NCI-H2196 treated with DMSO at 0.1 percent for 48 hours (cell line): Measurements from ENCODE around the gene TLR1.
"Not testable (repeated sequence)": the region's sequence is repeated elsewhere in the genome, so short reads cannot be mapped to it uniquely, and the experiment has no call there.

Experiments used
- DNase-seq: peaks from one replicate; lab custom pipeline; 2025; ENCODE audit not compliant: unreplicated experiment; lab: John Stamatoyannopoulos, UW

Gene TLR1

GRCh38 chr4:38807462-38807861 lies 2.9 kb upstream of the TLR1 start:
- not testable (repeated sequence) for DNase-seq

GRCh38 chr4:38806251-38806650 lies 1.7 kb upstream of the TLR1 start:
- not testable (repeated sequence) for DNase-seq

GRCh38 chr4:38805530-38806145 lies 1.0 kb upstream of the TLR1 start:
- DNase-seq = no peak

GRCh38 chr4:38803833-38804653 lies 548 bp downstream of the TLR1 start:
- DNase-seq = no peak

GRCh38 chr4:38802561-38803355 lies 1.8 kb downstream of the TLR1 start:
- no peak for DNase-seq

- no peak for DNase-seq
Observed at GRCh38 chr4:38800961-38801450, 3.6 kb downstream of the TLR1 start.

GRCh38 chr4:38800366-38800765 lies 4.2 kb downstream of the TLR1 start:
- no peak for DNase-seq

GRCh38 chr4:38795087-38795486 lies 9.5 kb downstream of the TLR1 start:
- no peak for DNase-seq

GRCh38 chr4:38794051-38794450 lies 10.5 kb downstream of the TLR1 start:
- no peak for DNase-seq

- DNase-seq = no peak
Observed at GRCh38 chr4:38791010-38791409, 13.6 kb downstream of the TLR1 start.

GRCh38 chr4:38788317-38788716 lies 16.3 kb downstream of the TLR1 start:
- no peak for DNase-seq

GRCh38 chr4:38787693-38788092 lies 16.9 kb downstream of the TLR1 start:
- no peak for DNase-seq

- DNase-seq = no peak
Observed at GRCh38 chr4:38785901-38786402, 18.6 kb downstream of the TLR1 start.

- DNase-seq = no peak
Observed at GRCh38 chr4:38785041-38785790, 19.4 kb downstream of the TLR1 start.

GRCh38 chr4:38784141-38784540 lies 20.4 kb downstream of the TLR1 start:
- DNase-seq = no peak

GRCh38 chr4:38783109-38783460 lies 21.5 kb downstream of the TLR1 start:
- DNase-seq = no peak

GRCh38 chr4:38782452-38783108 lies 22.0 kb downstream of the TLR1 start, which contains the start of gene TLR10:
TLR10 (minus strand) TSS chr4:38782990; CDS start chr4:38775590, 7,400 bp downstream.
- DNase-seq = peak; percentile 27

- DNase-seq = no peak
Observed at GRCh38 chr4:38781854-38782261, 22.7 kb downstream of the TLR1 start.

GRCh38 chr4:38780833-38781484 lies 23.6 kb downstream of the TLR1 start:
- DNase-seq = no peak

- no peak for DNase-seq
Observed at GRCh38 chr4:38779790-38780189, 24.8 kb downstream of the TLR1 start.
